HG02981 (cell line): ENCODE data around the gene USP24.

ENCODE experiments used
- ATAC-seq: cut with Tn5 transposase; IDR thresholded peaks from one replicate; pipeline ENCODE4 v1.9.1; 2021; ENCODE audit warnings: mild to moderate bottlenecking, moderate library complexity; ENCODE audit not compliant: unreplicated experiment

The USP24 gene

GRCh38 chr1:55215194-55216021 is at the start of gene USP24:
Gene USP24 (minus strand): TSS chr1:55215364. CDS start chr1:55215113, 251 bp downstream.
- peak; percentile 77 for ATAC-seq

GRCh38 chr1:55262822-55263221 is 47.7 kb upstream of the USP24 start:
- ATAC-seq = no peak

- ATAC-seq = peak; percentile 52
Measured at GRCh38 chr1:55259911-55260609, 44.9 kb upstream of the USP24 start.

- peak; percentile 63 for ATAC-seq
Measured at GRCh38 chr1:55257958-55258357, 42.8 kb upstream of the USP24 start.

GRCh38 chr1:55255901-55256300 is 40.7 kb upstream of the USP24 start:
- no peak for ATAC-seq

- ATAC-seq = no peak
Measured at GRCh38 chr1:55252942-55253589, 37.9 kb upstream of the USP24 start.

GRCh38 chr1:55250399-55251075 is 35.4 kb upstream of the USP24 start:
- no peak for ATAC-seq

GRCh38 chr1:55249646-55250398 is 34.7 kb upstream of the USP24 start:
- no peak for ATAC-seq

- ATAC-seq = no peak
Measured at GRCh38 chr1:55246896-55247295, 31.7 kb upstream of the USP24 start.

GRCh38 chr1:55246331-55246730 is 31.2 kb upstream of the USP24 start:
- no peak for ATAC-seq

GRCh38 chr1:55245781-55246180 is 30.6 kb upstream of the USP24 start:
- ATAC-seq = no peak

- no peak for ATAC-seq
Measured at GRCh38 chr1:55244476-55245099, 29.4 kb upstream of the USP24 start.

GRCh38 chr1:55243655-55244054 is 28.5 kb upstream of the USP24 start:
- no peak for ATAC-seq

- ATAC-seq = no peak
Measured at GRCh38 chr1:55239548-55239947, 24.4 kb upstream of the USP24 start.

- no peak for ATAC-seq
Measured at GRCh38 chr1:55235722-55236121, 20.6 kb upstream of the USP24 start.

- no peak for ATAC-seq
Measured at GRCh38 chr1:55234016-55234415, 18.9 kb upstream of the USP24 start.

- no peak for ATAC-seq
Measured at GRCh38 chr1:55233145-55233777, 18.1 kb upstream of the USP24 start.

- ATAC-seq = no peak
Measured at GRCh38 chr1:55232448-55233144, 17.4 kb upstream of the USP24 start.

GRCh38 chr1:55231745-55232144 is 16.6 kb upstream of the USP24 start:
- no peak for ATAC-seq
